ENCODE measurements around the gene TEX19.

Gene TEX19

GRCh38 chr17:82394278-82394677 is 35.2 kb downstream of the TEX19 start:
- DNase-seq (ENCODE audit: low read depth in 1 of 2, low spot score in 1 of 2): no peak
- Histone ChIP-seq H3K27ac (replicated peaks) (no peak overlapping the region), H3K27me3 (ENCODE audit: insufficient read depth, poor library complexity, severe bottlenecking) (no peaks in the 10 kb centered on the region), H3K4me3 (replicated peaks; ENCODE audit: insufficient read depth, low read length) (no peak overlapping the region)
- no peak for TF ChIP-seq POLR2AphosphoS5 (IDR thresholded peaks at IDR 0.05; ENCODE audit: low read depth)
- no peak for TF ChIP-seq CTCF (IDR thresholded peaks at IDR 0.05; ENCODE audit: insufficient read depth, low read length)
- no peak for TF ChIP-seq GABPA (IDR thresholded peaks at IDR 0.05; ENCODE audit: low read depth)
- TF ChIP-seq SPI1 (IDR thresholded peaks at IDR 0.05; ENCODE audit: borderline replicate concordance, low read depth): no peak
- TF ChIP-seq REST (IDR thresholded peaks at IDR 0.05; ENCODE audit: insufficient replicate concordance, low read depth): no peak

- Histone ChIP-seq H3K27me3 (ENCODE audit: insufficient read depth, poor library complexity, severe bottlenecking) (no peaks in the 10 kb centered on the region), H3K4me3 (replicated peaks; ENCODE audit: insufficient read depth, low read length) (no peak overlapping the region), H3K27ac (replicated peaks) (no peak overlapping the region)
- DNase-seq (ENCODE audit: low read depth in 1 of 2, low spot score in 1 of 2): no peak
- no peak for TF ChIP-seq REST (IDR thresholded peaks at IDR 0.05; ENCODE audit: insufficient replicate concordance, low read depth)
- TF ChIP-seq POLR2AphosphoS5 (IDR thresholded peaks at IDR 0.05; ENCODE audit: low read depth): no peak
- no peak for TF ChIP-seq SPI1 (IDR thresholded peaks at IDR 0.05; ENCODE audit: borderline replicate concordance, low read depth)
- no peak for TF ChIP-seq CTCF (IDR thresholded peaks at IDR 0.05; ENCODE audit: insufficient read depth, low read length)
- no peak for TF ChIP-seq GABPA (IDR thresholded peaks at IDR 0.05; ENCODE audit: low read depth)
These were observed 37.8 kb downstream of the TEX19 start for GRCh38 chr17:82396601-82397435.

- DNase-seq (ENCODE audit: low read depth in 1 of 2, low spot score in 1 of 2): no peak
- Histone ChIP-seq H3K4me3 (replicated peaks; ENCODE audit: insufficient read depth, low read length) (no peak overlapping the region), H3K27me3 (ENCODE audit: insufficient read depth, poor library complexity, severe bottlenecking) (no peaks in the 10 kb centered on the region), H3K27ac (replicated peaks) (no peak overlapping the region)
- no peak for TF ChIP-seq POLR2AphosphoS5 (IDR thresholded peaks at IDR 0.05; ENCODE audit: low read depth)
- TF ChIP-seq GABPA (IDR thresholded peaks at IDR 0.05; ENCODE audit: low read depth): no peak
- TF ChIP-seq REST (IDR thresholded peaks at IDR 0.05; ENCODE audit: insufficient replicate concordance, low read depth): no peak
- TF ChIP-seq CTCF (IDR thresholded peaks at IDR 0.05; ENCODE audit: insufficient read depth, low read length): no peak
- no peak for TF ChIP-seq SPI1 (IDR thresholded peaks at IDR 0.05; ENCODE audit: borderline replicate concordance, low read depth)
These were observed 38.6 kb downstream of the TEX19 start for GRCh38 chr17:82397449-82398335.

All from HL-60 (cell line).